Peyer's patch (tissue), 4 donors: ENCODE results near the gene MLX. TPM values are rescaled to one million over a fixed set of nuclear protein-coding genes. Genes with fewer than 3 reads are reported as not detected.

Experiments used
- DNase-seq, 3 donors: peaks; one replicate each; pipeline ENCODE4 v3.0.0-alpha.2; 2017 to 2019
- H3K27ac ChIP-seq, 4 donors: fragments of 200-600 bp; sonication (generic); one replicate each; pipeline ENCODE4 v1.5.1; 2016 to 2019
- H3K27me3 ChIP-seq, 2 donors: fragments of 200-600 bp; sonication (generic); one replicate each; pipeline ENCODE4 v1.5.1; 2019
- H3K36me3 ChIP-seq, 3 donors: fragments of 200-600 bp; sonication (generic); one replicate each; pipeline ENCODE4 v1.5.1; 2016 to 2019
- H3K4me1 ChIP-seq, 4 donors: fragments of 200-600 bp; sonication (generic); one replicate each; pipeline ENCODE4 v1.5.1; 2016 to 2019
- H3K4me3 ChIP-seq, 4 donors: fragments of 200-600 bp; sonication (generic); 1 replicate in 3 of 4; 2 replicates in 1 of 4; pipeline ENCODE4 v1.5.1; 2016 to 2019; ENCODE audit warnings: mild to moderate bottlenecking in 1 of 4
- H3K9me3 ChIP-seq, 4 donors: fragments of 200-600 bp; sonication (generic); one replicate each; pipeline ENCODE4 v1.5.1; 2016 to 2019; ENCODE audit warnings: mild to moderate bottlenecking in 1 of 4
- CTCF ChIP-seq, 6 experiments: fragments of 450-650 bp in 4 of 6; fragments of 200-600 bp in 2 of 6; sonication (generic) in 1 of 6; IDR thresholded peaks; one replicate each; pipeline ENCODE4 v1.5.1; 2017 to 2019; ENCODE audit warnings: antibody characterized with exemption in 6 of 6, mild to moderate bottlenecking in 3 of 6, moderate library complexity in 1 of 6
- POLR2A ChIP-seq, 2 donors: fragments of 450-650 bp; IDR thresholded peaks; one replicate each; pipeline ENCODE4 v1.5.1; 2017; ENCODE audit warnings: antibody characterized with exemption in 2 of 2, mild to moderate bottlenecking in 2 of 2, moderate library complexity in 2 of 2
- total RNA-seq, 4 donors: library from RNA; depleted of rRNA; stranded (reverse); fragments of >200 nt; gene quantifications; one replicate each; pipeline ENCODE4 v1.1.0, GENCODE V29; 2016

The MLX gene, protein sequence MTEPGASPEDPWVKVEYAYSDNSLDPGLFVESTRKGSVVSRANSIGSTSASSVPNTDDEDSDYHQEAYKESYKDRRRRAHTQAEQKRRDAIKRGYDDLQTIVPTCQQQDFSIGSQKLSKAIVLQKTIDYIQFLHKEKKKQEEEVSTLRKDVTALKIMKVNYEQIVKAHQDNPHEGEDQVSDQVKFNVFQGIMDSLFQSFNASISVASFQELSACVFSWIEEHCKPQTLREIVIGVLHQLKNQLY
- 100 to 1,000 TPM in 3 of 4 donors, 10 to 100 TPM in 1; 65.2 to 180 (median 133) TPM for total RNA-seq

- peak; percentile 93 to 98 (median 97) for DNase-seq
- TF ChIP-seq POLR2A (IDR thresholded peaks at IDR 0.05): peak; percentile 35 to 83
- TF ChIP-seq CTCF (IDR thresholded peaks at IDR 0.05): no peak
- H3K4me1 ChIP-seq: peaks cover 0 to 46% (median 30%) of the 10 kb centered on the region in 4 donors
Measured at GRCh38 chr17:42566883-42567573, at the start of gene MLX. TSS of gene MLX (plus strand) at chr17:42567100. CDS start at chr17:42567125, 25 bp downstream.

GRCh38 chr17:42517516-42517915 lies 49.4 kb upstream of the MLX start:
- Histone ChIP-seq H3K36me3 (peaks cover 0 to 38% (median 0%) of the 10 kb centered on the region in 3 donors), H3K4me3 (no peak overlapping the region), H3K27me3 (no peaks in the 10 kb centered on the region), H3K4me1 (peaks cover 0 to 57% (median 15%) of the 10 kb centered on the region in 4 donors), H3K9me3 (no peaks in the 10 kb centered on the region), H3K27ac (peak overlapping the region; percentile 68 to 95 (median 86))
- DNase-seq: peak; percentile 82 to 95 (median 89)
- peak; percentile 93 to 98 (median 94) for TF ChIP-seq CTCF (IDR thresholded peaks at IDR 0.05)
- peak in 1 of 2 donors; percentile 18 for TF ChIP-seq POLR2A (IDR thresholded peaks at IDR 0.05)

More at GRCh38 chr17:42566883-42567573, at the start of gene MLX:
- Histone ChIP-seq H3K4me3 (peak within 1 kb of the TSS; percentile 77 to 95 (median 90)), H3K27ac (peak within 1 kb of the TSS; percentile 96 to 100 (median 97)), H3K27me3 (no peaks in the 10 kb centered on the region), H3K9me3 (no peaks in the 10 kb centered on the region), H3K36me3 (peaks cover 0 to 66% (median 0%) of the 10 kb centered on the region in 3 donors)

- peaks cover 0 to 63% (median 15%) of the 10 kb centered on the region in 4 donors for H3K4me1 ChIP-seq
- peak in 2 of 3 donors; percentile 77 to 91 for DNase-seq
- H3K9me3 ChIP-seq: no peaks in the 10 kb centered on the region
- TF ChIP-seq POLR2A (IDR thresholded peaks at IDR 0.05): no peak
- peak in 2 of 6 experiments; percentile 2 to 7 for TF ChIP-seq CTCF (IDR thresholded peaks at IDR 0.05)
- peaks cover 0 to 38% (median 0%) of the 10 kb centered on the region in 3 donors for H3K36me3 ChIP-seq
- peak overlapping the region in 1 of 4 donors; percentile 4 for H3K4me3 ChIP-seq
- H3K27ac ChIP-seq: peak overlapping the region; percentile 68 to 95 (median 86)
- no peaks in the 10 kb centered on the region for H3K27me3 ChIP-seq
Measured at GRCh38 chr17:42518046-42518754, 48.7 kb upstream of the MLX start.

DNA sequence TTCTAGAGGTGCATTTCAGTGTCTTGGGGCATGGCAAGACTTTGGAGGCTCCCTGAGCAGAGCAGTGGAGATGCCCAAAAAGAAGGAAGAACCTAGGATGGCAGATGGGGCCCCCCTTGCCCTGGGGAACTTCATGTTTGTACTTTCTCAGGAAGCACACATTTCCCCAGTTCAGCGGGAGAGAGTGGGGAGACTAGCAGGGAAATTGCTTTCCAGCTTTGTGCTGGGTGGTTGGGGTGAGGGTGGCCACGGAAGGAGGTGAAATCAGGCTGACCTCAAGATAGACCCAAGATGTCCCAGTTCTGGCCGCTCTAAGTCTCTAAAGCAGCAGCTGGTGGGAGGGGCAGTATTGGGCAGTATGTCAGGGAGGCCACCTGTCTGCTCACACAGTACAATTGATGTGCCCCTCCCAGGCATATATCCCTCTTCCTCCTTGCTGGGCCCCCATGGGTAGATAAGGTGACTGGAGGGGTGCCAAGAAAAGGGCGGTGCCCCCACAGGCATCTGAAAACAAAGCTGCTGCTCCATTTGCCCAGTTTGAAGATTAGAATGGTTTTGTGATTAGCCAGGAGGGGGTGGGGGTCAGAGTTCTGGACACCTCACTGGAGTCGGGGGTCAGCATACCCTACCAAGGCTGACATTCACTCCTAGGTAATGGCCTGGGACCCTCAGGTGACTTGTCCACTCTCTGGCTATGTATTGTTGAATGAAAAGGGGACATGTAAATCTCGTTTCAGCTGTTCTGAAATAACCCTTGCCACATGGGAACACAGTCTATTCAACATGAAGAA lies 48.0 kb upstream of the MLX start:
- no peak for TF ChIP-seq POLR2A (IDR thresholded peaks at IDR 0.05)
- TF ChIP-seq CTCF (IDR thresholded peaks at IDR 0.05): no peak
- H3K27me3 ChIP-seq: no peaks in the 10 kb centered on the region
- H3K4me1 ChIP-seq: peaks cover 0 to 63% (median 15%) of the 10 kb centered on the region in 4 donors
- peak in 2 of 3 donors; percentile 84 to 90 for DNase-seq
- H3K36me3 ChIP-seq: peaks cover 0 to 34% (median 0%) of the 10 kb centered on the region in 3 donors
- H3K27ac ChIP-seq: peak overlapping the region; percentile 68 to 95 (median 86)
- peak overlapping the region in 1 of 4 donors; percentile 4 for H3K4me3 ChIP-seq
- no peaks in the 10 kb centered on the region for H3K9me3 ChIP-seq
